NCI-H2171 treated with DMSO at 0.1 percent for 48 hours (cell line): ENCODE measurements around the gene PAPPA2.

ENCODE experiments used
- DNase-seq: peaks from one replicate; lab custom pipeline; 2025; lab: John Stamatoyannopoulos, UW

Gene PAPPA2

DNA sequence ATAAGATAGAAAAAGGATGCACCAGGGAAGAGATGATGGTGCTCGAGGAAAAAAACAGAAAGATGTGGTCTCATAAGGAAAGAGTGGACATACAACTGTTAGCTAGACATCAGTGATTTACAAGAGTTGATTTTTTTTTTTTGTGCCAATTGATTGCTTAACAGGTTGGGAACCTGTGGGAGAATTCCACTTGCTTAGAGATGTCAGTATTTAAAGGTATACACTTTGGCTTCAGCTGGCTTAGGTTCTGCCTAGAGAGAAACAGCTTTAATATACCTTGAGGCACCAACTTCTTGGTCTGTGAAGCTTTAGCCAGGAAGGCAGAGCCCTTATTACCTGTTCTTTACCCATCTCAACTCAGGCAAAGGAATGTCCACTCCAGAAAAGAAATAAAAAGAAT, 303.8 kb downstream of the PAPPA2 start:
- no peak for DNase-seq

DNA sequence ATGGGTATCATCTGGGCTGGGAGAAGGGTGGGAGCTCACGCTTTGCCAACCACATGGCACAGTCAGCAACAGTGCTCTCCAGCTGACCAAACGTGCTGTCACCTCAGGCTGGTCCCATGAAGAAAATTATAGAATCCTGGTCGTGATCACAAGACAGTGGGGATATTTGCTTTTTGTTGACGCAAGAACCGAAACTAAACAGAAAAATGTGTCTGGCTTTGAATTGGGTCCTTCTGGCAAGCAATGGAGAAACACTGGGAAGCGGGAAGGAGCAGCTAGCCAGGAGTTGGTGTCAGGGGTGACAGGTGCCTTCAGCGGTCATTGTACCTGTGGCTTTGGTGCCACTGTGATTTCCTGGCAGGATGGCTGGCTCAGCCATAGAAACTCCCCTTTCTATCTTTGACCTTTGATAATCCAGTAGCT, 304.8 kb downstream of the PAPPA2 start:
- no peak for DNase-seq

DNA sequence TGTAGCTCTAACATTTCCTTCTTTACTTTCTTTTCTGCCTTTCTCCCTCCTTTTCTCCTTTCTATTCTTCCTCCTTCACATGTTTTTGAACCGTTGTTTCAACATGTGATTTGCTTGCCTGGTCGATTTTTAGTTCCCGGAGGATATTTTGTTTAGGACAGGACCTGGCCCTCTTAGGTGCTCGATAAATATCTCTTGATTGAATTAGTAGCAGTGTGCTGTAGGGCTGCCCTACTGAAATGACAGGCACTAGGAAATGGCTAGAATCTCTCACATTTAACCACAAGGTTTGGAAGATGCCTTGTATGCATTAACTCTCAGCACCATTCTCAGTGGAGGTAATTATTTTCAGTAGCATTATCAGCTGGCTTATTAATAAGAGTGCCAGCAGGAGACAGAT, 305.6 kb downstream of the PAPPA2 start:
- DNase-seq, result no peak

DNA sequence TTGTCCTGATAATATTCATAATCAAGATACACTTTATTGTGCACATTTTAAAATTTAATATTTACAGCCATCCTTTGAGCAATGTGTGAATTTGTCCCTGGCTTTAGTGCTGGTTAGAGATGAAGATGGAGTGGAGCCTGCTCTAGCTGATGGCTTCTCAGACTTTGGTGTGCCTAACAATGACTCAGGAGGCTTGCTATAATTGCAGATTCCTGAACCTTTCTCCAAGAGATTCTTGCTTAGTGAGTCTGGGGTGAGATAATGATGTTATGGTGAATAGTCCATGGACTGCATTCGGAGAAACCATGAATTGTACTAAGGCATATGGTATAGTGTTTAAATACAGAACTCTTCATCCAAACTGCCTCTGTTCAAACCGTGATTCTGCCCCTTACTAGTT, 307.1 kb downstream of the PAPPA2 start:
- DNase-seq, result no peak

DNA sequence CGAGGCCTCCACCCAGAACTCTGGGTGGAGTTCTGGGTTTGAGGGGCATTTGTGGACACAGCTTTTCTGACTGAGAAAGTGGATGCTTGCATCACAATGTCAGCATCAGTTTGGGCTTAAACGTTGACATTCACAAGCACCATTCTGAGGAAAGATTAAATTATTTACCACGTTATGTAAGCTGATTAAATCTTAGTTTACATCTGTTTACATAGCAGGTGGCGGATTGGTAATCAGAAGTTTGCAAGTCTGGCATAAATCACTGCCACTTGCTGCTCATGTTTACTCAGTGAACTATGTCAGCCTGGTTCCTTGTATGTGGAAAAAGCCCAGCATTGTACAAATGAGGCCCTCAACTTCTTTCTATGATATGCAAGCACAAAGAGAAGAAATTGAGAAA, 310.1 kb downstream of the PAPPA2 start:
- DNase-seq, result no peak

DNA sequence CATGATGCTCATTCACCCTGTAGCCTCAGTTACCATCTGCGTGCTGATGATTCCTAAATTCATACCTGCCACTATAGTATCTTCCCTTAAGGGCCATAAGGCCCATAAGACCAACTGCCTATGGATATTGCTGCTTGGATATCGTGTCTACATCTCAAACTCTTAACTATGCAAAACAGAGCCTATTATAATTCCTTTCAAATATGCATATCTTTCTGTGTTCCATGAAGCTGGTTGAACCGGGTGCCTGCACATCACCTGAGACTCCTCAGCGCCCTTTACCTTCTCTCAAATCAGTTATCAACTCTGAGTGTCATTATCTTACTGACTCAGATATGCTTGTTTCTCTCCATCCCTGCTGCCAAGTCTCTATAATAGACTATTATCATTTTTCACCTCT, 311.2 kb downstream of the PAPPA2 start:
- no peak for DNase-seq

DNA sequence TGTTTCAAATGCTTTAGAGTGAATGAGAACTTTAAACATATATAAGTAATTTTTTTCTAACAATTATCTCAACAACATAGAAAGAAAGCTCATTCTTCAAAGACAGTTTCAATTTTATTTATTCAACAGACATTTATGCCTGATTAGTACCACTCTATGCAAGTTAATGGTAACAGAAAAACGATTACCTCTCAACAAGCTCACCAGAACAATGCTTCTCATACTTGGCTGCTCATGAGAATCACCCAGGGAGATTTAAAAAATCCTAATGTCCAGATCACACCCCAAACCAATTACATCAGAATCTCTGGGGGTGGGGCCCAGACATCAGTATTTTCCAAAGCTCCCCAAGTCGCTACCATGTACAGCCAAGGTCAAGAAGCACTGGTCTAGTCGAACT, 312.4 kb downstream of the PAPPA2 start:
- no peak for DNase-seq

DNA sequence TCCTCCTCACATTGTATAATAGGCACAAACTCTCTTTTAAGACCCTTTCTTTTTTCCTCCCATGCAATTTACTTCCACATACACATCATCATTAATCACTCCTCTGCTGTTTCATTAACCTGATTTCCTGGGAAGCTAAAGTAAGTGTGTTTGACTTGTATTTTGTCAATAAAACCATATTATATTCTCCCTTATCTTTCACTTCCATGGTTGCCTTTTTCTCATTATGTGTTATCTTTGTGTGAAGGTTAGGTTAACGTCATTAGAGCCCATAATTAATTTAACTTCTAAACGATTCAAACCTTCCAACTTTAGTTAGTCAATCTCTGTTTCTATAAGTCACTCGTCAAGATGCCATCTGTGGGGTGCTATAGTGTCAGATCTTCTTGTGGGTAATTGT, 313.0 kb downstream of the PAPPA2 start:
- no peak for DNase-seq

DNA sequence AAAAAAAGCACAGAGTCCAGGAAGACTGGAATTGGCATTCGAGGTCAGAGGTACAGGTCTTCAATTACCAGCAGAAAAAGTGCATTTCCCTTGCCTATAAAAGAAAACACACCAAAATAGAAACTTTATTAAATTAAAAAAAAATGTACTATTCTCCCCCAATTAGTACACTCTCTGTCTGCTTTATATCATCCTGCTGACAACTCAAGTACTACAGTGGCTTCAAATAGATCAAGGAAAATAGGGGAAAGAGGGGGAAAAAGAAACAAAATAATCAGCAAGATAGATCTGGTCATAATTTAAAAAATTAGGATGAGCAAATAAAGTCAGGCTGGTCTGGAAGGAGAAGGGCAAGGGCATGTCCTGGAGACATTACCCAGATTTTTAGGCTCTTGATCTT, 315.1 kb downstream of the PAPPA2 start:
- DNase-seq, result no peak

DNA sequence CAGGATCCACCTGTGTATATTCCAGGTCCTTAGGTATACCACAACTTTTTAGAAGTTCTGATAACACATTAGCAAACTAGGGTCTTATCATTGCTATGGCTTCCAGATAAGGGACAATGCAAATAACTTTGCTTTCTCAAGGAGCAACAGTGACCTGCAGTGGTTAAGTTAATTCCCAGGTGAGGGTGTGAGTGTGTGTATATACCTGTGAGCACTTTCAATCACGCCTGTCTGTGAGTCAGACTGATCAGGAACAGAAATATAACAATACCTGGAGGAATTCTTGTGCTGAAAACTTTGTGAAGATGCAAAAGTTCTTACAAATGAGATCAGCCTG, 317.0 kb downstream of the PAPPA2 start:
- DNase-seq, result no peak

DNA sequence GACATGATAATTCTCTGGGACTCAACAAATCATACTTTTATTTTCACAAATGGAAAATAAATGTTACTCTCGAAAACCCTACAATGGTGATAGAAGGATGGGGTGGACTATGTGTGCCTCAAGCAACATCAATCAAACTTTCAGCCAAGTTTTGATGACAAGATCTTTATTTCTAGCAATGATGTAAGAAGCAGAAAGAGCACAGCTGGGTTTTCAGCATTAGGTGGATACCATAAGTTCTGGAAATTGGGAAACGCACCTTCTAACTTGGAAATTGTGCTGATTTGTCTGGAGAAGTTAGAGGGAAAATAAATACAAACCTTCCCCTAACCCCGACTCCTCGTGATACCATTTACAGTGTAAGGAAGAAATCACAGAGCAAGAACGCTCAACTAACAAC, 320.3 kb downstream of the PAPPA2 start:
- DNase-seq, result no peak

DNA sequence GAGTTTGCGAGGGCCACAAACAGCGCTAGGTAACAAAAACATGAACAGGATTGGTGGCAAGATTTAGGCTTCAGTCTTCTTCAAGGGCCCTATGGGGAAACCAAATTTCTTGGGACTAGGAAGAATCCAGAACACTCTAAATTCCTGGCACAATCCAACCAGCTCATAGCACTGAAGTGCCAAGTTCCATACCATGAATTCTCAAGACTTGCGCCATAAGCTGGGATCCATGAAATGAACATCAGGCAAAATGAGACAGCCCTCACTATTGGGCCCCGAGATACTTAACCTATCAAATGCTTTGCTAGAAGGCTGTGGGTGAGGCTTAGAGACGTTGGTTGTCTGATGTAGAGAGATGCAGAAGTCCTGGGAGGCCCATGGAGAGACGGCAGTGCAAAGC, 322.1 kb downstream of the PAPPA2 start:
- DNase-seq, result no peak

DNA sequence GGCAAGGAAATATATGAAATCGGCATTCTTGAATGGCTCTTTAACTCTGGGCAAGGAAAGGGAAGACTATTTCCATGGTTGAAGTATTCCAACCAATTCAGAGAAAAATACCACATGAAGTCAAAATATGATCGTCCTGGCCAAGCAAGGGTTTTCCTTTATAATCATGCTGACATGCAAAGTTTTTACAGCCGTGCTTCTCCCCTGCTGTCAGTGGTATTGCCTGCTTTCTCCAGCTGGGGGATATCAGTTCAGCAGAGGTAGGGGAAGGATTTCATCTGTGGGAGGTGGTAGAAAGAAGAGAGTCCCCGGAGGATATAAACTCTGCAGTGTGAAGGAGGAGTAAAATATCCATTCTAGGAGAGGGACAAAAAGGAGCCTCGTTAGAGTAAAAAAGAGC, 322.8 kb downstream of the PAPPA2 start:
- DNase-seq, result peak; percentile 5

DNA sequence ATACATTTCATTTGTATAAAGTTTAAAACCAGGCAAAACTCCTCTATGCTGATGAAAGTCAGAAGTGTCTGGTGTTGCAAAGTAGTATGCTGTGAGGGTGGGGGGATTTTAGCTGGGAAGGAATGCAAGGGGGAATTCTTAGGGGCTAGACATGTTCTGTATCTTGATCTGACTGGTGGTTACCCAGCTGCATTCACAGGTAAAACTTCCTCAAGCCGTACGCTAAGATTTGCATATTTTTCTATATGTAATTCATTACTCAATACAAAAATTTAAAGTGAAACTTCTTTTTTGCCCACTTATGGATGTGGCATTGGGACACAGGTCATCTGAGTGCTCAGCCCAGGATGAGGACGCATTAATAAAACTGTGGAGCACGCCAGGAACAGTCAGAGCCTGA, 323.3 kb downstream of the PAPPA2 start:
- DNase-seq, result no peak

DNA sequence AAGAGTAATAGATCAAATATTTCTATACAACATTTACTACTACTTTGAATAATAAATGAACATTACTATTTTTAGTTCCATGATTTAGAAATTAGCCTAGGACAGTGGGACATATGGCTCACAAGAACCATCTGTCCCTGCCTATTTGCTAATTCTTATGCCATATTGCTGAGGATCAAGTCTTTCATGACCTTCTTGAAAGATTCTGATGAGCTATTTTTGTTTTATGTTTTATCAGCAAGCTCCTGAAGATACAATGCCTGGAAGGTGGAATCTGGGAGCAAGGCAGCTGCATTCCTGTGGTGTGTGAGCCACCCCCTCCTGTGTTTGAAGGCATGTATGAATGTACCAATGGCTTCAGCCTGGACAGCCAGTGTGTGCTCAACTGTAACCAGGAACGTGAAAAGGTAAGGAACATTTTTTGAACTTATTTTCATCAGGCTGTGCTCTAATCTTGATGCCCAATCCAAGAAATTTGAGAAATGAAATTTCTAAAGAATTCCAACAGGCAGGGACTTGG, 326.7 kb downstream of the PAPPA2 start:
- peak; percentile 3 for DNase-seq

DNA sequence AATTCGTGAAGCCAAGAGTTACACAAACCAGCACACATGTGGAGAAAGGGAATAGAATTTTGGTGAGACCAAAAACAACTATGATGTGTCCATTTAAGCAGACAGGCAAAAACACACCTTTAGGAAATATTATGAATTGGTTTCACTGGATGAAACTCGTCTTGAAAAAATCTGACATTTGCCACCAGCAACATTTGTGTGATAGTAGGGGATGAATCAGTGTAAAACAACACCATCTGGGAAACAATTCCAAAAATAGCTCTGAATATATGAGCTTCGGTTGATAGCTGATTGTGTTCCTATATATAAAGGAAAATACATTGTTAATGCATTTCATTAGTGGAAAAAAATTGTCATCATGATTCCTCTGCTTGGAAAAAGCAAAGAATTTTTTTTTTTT, 327.8 kb downstream of the PAPPA2 start:
- DNase-seq, result no peak

DNA sequence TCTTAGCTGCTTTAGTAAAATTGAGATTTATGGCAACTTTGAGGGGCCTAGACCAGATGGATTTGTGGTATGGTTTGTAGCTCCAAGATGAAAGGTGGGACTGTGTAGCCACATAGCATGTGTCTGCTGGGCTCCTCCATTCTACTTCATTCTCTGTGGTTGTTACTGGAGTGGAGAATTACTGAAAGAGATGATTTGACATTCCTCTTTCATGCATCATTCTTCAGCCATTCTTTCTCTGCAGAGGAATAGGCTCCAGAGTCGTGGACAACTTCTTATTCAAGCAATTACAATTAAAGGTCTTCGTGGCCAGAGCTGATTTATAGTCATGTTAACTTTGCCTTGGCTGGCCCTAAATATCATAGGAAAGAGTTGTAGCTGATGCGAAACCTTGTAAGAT, 328.9 kb downstream of the PAPPA2 start:
- DNase-seq, result no peak

DNA sequence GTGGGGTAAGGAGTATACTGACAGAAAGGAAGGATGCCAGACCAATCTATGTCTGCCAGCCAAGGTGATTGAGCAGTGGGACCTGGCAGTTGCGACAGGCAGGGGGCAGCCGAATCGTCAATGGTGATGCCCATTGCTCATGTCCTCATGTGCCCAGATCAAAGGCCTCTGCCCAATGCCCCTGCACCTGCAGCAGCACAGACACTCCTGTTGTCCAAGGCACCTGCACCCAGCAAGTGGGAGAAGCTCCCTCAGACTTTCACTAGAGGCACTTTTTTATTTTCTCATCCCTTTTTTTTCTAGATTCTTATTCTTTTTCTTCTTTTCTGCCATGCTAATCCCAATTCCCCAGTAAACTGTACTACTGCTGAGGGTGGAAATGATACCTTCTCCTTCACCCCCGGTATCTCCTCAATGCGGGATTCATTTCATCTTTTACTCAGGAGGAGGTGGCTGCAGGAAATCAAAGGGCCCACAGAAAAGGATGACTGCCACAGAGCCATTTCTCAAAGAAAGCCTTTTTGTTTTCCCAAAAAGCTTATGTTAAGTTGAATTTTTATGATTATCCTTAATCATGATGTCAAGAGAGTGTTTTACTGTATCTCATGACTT, 332.0 kb downstream of the PAPPA2 start:
- DNase-seq, result no peak

DNA sequence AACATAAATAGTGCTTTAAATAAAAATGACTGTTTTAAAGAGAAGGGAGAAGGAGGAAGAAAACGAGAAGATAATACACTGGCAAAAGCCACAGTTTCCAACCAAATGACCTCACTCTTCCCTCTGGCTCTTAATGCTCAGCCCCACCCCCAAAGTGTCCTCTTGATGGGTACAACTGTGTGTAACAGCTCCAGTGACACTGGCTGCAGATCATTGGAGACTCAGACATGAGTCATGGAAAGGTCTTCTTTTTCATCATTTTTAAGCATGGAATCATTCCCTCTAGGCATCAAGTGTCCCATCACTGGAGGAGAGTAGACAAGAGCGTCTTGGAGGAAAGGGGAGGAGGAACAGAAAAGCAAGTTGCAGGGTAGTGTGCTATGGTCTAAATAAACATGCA, 333.0 kb downstream of the PAPPA2 start:
- no peak for DNase-seq

DNA sequence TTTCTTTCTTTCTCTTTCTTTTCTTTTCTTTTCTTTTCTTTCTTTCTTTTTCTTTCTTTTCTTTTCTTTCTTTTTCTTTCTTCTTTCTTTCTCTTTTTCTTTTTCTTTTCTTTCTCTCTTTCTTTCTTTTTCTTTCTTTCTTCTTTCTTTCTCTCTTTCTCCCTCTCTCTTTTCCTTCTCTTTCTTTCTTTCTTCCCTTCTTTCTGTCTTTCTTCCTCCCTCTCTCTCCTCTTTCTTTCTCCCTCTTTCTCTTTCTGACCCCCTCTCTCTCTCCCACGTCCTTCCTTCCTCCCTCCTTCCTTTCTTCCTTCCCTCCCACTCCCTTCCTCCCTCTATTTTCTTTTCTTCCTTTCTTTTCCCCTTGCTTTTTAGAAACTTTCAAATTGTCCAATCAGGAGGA, 333.6 kb downstream of the PAPPA2 start:
- no peak for DNase-seq

DNA sequence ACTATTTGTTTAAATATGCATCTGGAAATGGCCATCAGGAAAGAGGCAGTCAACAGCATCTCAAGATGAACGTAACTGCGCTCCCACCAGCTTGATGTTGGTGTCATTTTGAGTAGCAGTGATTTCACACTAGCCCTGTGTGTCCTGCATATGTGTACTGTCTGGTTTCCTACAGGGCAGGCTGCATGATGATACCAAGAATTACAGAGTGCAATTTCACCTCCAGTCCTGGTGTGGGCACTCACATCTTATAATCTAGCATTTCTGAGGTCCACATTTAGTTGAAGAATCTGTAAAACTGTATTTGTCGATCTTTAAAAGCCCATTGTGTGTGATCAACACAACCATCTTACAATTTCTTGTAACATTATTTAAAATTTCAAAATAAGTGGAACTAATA, 336.4 kb downstream of the PAPPA2 start:
- DNase-seq, result no peak

DNA sequence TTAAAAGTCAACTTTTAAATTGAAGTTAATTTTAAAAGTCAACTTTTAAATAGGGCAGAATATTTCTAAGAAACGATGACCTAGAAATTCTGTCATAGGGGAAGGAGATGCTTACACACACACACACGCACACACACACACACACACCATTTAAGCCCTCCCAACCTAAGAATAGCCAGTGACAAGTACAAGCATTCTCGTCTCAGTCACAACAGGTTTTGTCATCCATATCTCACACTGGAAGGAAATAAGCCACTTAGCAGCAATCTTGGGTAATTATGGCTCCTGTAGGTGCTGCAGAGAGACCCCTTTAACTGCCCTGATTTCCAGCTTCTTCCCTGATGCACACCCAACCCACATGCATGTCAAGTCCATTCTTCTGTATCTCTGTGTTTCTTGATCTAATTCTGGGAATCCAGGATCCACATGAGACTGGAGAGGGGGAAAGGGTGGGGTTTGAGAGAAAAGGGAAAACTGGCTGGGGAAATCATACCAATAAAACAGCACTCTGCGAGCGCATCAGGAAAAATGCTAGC, 338.1 kb downstream of the PAPPA2 start:
- no peak for DNase-seq

DNA sequence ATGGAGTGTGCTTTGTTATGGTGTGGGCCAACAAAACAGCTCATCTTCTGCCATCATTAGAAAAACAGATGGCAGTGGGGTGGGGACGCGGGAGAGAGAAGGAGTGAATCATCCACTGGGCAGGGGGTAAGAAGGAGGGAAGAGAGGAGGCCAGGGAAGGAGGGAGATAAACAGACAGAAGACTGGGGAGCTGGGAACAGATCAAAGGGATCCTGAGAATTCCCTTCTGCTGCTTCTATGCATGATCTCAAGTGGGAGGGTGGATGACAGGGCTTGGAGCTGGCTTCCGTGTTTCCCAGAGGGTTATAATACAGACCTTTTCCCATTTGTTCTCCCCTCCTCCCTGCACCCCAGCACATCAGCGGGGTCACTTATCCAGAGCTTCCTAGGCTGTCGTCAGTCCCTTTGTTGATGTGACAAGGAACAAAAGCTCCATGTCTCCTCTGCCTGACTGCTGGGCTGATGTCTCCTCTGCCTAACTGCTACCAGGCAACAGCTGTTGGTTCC, 338.6 kb downstream of the PAPPA2 start:
- DNase-seq, result peak; percentile 34

DNA sequence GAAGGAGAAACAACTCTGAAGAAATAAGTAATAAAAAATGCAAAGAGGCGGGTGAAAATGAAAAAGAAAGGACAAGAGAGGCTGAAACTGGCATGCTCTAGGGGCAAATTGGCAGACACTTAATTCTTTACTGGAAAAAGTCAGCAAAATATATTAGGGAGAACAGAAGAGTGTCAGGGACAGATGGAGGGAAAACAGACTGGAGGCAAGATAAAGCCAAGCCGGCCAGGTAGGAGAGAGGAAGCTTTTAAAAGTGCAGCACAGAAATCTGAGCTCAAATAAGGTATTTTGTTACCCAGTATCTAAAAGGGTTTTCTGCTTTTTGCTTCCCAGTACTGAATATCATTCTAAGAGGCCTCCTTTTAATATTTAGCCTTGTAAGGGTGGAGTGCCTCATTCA, 339.3 kb downstream of the PAPPA2 start:
- no peak for DNase-seq
